ENCODE data around the gene TNFRSF8.

Gene TNFRSF8

DNA sequence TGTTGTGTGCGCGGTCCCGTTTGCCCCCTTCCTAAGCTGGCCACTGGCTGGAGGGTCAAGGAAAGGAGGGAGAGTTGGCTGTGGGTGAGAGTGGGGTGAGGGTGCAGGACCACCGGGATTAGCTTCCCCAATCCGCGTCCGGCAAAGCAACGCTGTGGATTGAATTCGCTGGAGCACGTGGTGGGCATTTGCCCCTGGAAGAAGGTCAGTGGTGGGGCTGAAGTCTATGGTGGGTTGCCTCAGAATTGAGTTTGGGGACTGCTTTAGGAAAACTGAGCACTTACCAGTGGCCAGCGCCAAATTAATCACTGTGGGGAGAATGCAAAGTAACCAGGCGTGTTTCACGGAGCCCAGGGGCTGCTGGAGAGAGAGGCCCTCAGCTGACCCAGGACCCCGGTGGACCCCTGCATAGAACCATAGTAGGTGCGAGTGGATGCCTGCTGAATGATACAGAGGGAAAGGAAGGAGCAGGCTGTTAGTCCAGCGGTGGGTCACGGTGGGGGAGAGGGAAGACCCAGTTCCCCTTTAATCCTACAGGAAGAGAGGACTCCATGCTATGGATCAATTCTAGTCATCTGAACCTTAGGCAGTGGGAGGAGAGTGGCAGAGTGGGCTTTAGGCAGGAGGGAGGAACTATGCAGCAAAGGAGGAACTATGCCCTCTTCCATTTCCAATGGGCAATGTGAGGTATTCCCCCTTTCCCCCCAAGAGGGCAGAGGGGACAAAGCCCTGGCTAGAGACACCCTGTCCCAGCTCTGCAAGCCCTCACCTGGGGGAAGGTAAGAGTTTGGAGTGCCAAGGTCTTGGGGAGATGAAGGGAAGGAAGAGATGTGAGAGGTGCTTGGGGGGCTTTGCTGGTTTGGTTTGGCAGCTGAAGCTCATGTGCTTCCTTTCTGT is 1.2 kb downstream of the TNFRSF8 start:
- DNase-seq, result peak in 1 of 2 donors; percentile 48

GRCh38 chr1:12065872-12066271 is 2.8 kb downstream of the TNFRSF8 start:
- no peak for DNase-seq

- DNase-seq, result peak in 1 of 2 donors; percentile 37
These were observed 5.1 kb downstream of the TNFRSF8 start for GRCh38 chr1:12067900-12068821.

GRCh38 chr1:12069623-12070244 is 6.6 kb downstream of the TNFRSF8 start:
- no peak for DNase-seq

- DNase-seq, result no peak
These were observed 8.8 kb downstream of the TNFRSF8 start for GRCh38 chr1:12071892-12072291.

DNA sequence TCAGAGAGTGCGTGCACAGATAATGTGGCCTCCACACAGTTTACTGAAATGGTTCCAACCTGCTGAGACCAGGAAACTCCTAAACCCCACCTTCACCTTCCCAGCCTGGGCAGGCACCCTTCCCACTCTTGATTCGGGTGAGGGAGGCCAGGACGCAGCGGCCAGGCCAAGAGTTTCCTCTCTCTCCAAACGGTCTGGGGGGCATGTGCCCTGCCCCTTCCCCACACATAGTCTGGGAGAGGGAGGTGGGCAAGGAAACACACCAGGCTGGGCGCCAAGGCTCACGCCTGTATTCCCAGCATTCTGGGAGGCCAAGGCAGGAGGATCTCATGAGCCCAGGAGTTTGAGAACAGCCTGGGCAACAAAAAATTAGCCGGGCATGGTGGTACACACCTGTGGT is 9.6 kb downstream of the TNFRSF8 start:
- no peak for DNase-seq

GRCh38 chr1:12073796-12074195 is 10.7 kb downstream of the TNFRSF8 start:
- DNase-seq, result no peak

GRCh38 chr1:12075195-12076114 is 12.4 kb downstream of the TNFRSF8 start:
- DNase-seq, result no peak

DNA sequence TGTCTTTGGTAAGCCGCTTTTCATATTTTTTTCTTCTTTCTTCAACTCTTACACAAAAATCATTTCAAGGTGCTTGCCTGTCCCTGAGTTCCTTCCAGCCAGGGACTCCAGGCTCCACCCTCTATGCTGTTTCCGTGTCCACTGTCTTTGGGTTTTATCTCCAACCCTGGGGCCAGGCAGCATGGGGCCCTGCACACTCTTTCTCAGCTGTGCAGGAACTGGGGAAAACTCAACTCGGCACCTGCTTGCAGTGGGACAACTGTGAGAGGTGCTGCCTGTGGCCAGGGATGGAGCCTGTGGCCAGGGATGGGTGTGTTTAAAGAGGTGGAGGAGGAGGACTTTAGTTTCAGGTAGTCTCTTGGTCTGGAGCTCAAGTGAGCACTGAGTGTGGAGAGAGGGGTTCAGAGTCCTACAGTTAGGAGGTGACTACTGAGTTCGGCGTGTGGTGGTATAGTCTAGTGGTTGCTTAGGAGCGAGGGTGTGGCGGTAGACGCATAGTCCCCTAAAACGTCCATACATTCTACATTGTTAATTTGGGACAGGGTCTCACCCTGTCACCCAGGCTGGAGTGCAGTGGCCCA is 13.4 kb downstream of the TNFRSF8 start:
- DNase-seq, result no peak

- no peak for DNase-seq
These were observed 15.5 kb downstream of the TNFRSF8 start for GRCh38 chr1:12078575-12078937.

DNA sequence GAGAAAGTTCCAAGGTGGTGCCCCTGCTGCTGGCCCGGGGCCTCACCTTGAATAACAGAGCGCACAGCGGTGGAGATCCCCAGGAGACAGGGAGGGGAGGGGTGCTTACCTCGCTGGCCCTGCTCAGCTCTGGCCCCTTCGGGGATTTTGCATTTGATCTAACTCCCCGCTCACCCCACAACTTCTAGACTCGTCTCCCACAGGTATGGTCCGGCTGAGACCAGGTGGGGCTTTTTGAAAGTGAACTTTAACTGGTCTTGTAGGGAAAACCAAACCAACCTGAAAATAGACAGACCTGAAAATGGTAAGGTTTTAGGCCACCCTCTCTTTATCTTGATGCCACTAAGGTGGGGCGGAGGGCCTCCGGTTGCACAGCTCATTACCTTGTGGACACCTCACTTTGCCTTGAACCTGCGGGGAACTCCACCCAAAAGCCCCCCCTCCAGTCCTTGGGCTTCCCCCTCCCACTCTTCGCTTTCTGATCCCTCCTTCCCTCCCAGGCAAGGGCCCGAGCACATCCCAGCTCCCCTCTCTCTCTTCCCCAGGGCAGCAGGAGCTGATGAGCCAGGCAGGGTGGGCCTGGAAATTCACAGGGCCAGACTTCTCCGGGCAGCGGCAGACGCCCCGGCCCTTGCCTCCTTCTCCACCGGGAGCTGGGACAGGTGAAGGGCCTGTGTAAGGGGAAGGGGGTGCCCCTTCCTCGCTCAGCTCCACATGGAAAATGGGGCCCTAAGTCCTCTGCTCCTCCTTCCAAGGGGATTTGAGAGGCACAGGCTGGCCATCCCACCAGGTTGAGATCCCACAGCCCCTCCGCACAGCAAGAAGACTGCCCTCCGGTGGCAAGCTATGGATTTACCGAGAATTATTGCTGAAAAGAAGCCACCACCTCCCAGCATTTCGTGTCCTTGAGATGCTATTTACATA is 16.1 kb downstream of the TNFRSF8 start:
- peak in 1 of 2 donors; percentile 53 for DNase-seq

DNA sequence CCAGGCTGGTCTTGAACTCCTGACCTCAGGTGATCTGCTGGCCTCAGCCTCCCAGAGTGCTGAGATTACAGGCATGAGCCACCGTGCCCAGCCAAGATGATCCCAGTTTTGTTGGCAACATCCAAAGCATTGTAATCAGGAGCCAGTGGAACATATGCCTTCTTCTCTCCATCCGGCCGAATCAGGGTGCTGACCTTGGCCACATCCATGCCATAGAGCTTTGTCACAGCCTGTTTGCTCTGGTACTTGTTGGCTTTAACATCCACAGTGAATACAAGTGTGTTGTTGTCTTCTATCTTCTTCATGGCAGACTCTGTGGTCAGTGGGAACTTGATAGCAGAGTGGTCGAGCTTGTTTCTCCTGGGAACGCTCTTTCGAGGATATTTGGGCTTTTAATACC is 17.1 kb downstream of the TNFRSF8 start:
- DNase-seq, result no peak

DNA sequence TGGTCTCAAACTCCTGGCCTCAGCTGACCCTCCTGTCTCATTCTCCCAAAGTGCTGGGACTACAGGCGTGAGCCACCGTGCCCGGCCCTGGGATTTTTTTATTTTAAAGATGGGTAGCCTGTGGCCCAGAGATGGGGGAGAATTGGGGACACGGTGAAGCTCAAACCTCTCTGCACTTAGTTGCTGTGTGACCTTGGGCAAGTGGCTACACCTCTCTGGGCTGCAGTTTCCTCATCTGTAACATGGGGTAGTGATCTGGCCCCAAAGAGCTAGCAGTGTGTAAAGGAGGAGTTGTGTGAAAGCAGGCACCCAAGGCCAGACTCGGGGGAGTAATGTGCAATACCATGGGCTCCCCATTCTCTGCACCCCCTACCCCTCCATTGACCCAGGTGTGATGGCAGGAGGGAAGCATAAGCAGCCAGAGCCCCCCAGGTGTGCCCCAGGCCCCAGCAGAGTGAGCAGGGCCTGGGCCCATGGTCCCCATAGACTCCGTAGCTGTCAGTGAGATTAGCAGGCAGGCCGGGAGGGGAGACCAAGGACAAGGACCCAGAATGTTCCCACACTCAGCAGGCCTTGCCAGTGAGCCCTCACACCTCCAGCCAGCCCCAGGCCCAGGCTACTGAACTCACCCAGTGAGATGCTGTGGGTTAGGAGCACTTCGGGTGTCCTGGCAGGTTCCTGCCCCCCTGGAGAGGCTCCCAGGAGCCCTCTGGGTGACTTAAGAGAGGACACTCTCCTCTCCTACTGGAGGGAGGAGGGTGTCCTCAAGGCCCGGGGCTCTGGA is 17.9 kb downstream of the TNFRSF8 start:
- no peak for DNase-seq

GRCh38 chr1:12081648-12082396 is 18.7 kb downstream of the TNFRSF8 start:
- DNase-seq, result no peak

- DNase-seq, result no peak
These were observed 19.9 kb downstream of the TNFRSF8 start for GRCh38 chr1:12082988-12083387.

- no peak for DNase-seq
These were observed 20.7 kb downstream of the TNFRSF8 start for GRCh38 chr1:12083766-12084165.

- DNase-seq, result no peak
These were observed 22.6 kb downstream of the TNFRSF8 start for GRCh38 chr1:12085643-12086260.

- DNase-seq, result peak; percentile 93 to 97
These were observed 24.8 kb downstream of the TNFRSF8 start for GRCh38 chr1:12087797-12088314.

Data from inflammatory macrophage treated with lipopolysaccharide for 1 hour (primary cell).